H1 (cell line): ENCODE data around the gene LHFPL3. TPM values are rescaled to one million over a fixed set of nuclear protein-coding genes. Genes with fewer than 3 reads are reported as not detected.

Source experiments
- RAD21 ChIP-seq, 2 experiments: IDR thresholded peaks in 1 of 2; conservative IDR thresholded peaks in 1 of 2; 2 replicates each; pipeline ENCODE4 v1.6.1; 2011; ENCODE audit warnings: low read depth in 2 of 2, low read length in 2 of 2, improper control_type of control experiment in 1 of 2, inconsistent platforms in 1 of 2, mild to moderate bottlenecking in 1 of 2, moderate library complexity in 1 of 2
- polyA plus RNA-seq, 7 experiments: library from polyadenylated mRNA; depleted of rRNA in 3 of 7; stranded (reverse) in 5 of 7; unstranded in 2 of 7; fragments of >200 nt in 5 of 7; fragments of 200-250 nt in 2 of 7; gene quantifications; 1 replicate in 5 of 7; 2 replicates in 1 of 7; 4 replicates in 1 of 7; pipeline versions ENCODE4 v1.2.1 to v1.2.3, GENCODE V29; 2011 to 2013; ENCODE audit warnings: missing spikeins in 2 of 7, mixed read lengths in 2 of 7
- total RNA-seq: library from RNA; stranded (reverse); fragmentation: NEBNext Ultra II Directional; extraction: Animal tissue kit (Norgen Biotek cat#: 25700); gene quantifications from 2 replicates; pipeline ENCODE4 v1.2.1, GENCODE V29; 2021

LHFPL3 gene
- total and polyA plus RNA-seq, 2 of the 8 experiments (the other 6 are each of a cell fraction or from before 2014, with no cell fraction given) = 0.24 to 0.50 TPM

DNA sequence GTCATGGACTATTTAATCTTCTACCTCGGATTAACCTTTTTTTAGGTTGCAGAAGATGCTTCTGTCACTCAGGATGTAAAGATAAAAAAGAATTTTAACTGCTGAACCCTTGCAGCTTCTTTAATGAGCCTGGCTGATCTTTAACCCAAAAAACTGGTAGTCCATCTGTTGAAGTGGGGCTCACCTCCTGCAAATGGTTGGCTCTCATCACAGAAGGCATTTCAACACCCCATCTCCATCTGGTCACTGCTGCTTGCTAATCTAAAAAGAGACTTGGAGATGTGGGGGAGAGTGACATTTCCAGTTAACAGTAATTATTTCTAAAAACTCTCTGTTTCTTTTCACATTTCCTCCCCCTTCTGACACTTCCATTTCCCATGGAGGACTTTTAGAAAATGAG, 208.6 kb downstream of the LHFPL3 start (continued):
- no peak for TF ChIP-seq RAD21 (IDR thresholded peaks at IDR 0.05 in 1 of 2, conservative IDR thresholded peaks at IDR 0.05 in 1 of 2; ENCODE audit: low read depth in 2 of 2, low read length in 2 of 2)
- TF ChIP-seq, all 59 proteins: peak for 0
